MM.1S (cell line): ENCODE data around the gene FUT2.

Source experiments
- DNase-seq: peaks from one replicate; pipeline ENCODE4 v3.0.0-alpha.2; 2015
- H2AFZ ChIP-seq: fragments of 300-600 bp; sonication (generic); 2 replicates; pipeline ENCODE4 v1.6.0; 2016; ENCODE audit warnings: antibody characterized with exemption, low read length
- H3F3A ChIP-seq: fragments of 300-600 bp; sonication (generic); 2 replicates; pipeline ENCODE4 v1.6.1; 2016; ENCODE audit warnings: mild to moderate bottlenecking, antibody characterized with exemption, low read length, moderate library complexity, mixed read lengths; ENCODE audit not compliant: insufficient read depth
- H3K27ac ChIP-seq: fragments of 300-600 bp; sonication (generic); 2 replicates; pipeline ENCODE4 v1.5.1; 2016; ENCODE audit warnings: mild to moderate bottlenecking, low read length
- H3K27me3 ChIP-seq: fragments of 300-600 bp; sonication (generic); replicated peaks from 2 replicates; pipeline ENCODE4 v1.6.0; 2016; ENCODE audit warnings: low read length; ENCODE audit not compliant: insufficient read depth
- H3K36me3 ChIP-seq: fragments of 300-600 bp; sonication (generic); replicated peaks from 2 replicates; pipeline ENCODE4 v1.6.1; 2016; ENCODE audit warnings: mild to moderate bottlenecking, low read length, mixed read lengths; ENCODE audit not compliant: insufficient read depth
- H3K4me1 ChIP-seq: fragments of 300-600 bp; sonication (generic); 2 replicates; pipeline ENCODE4 v1.6.1; 2016; ENCODE audit warnings: low read length, mixed read lengths
- H3K4me2 ChIP-seq: fragments of 300-600 bp; sonication (generic); 2 replicates; pipeline ENCODE4 v1.6.0; 2016; ENCODE audit warnings: low read depth, low read length
- H3K4me3 ChIP-seq: fragments of 300-600 bp; sonication (generic); 2 replicates; pipeline ENCODE4 v1.5.1; 2016; ENCODE audit warnings: low read length, mixed read lengths
- H3K79me2 ChIP-seq: fragments of 300-600 bp; sonication (generic); 2 replicates; pipeline ENCODE4 v1.6.1; 2016; ENCODE audit warnings: mixed run types, low read length, mixed read lengths
- H3K9ac ChIP-seq: fragments of 300-600 bp; sonication (generic); 2 replicates; pipeline ENCODE4 v1.6.1; 2016; ENCODE audit warnings: low read length, mixed read lengths
- H3K9me2 ChIP-seq: fragments of 300-600 bp; sonication (generic); replicated peaks from 2 replicates; pipeline ENCODE4 v1.6.1; 2016; ENCODE audit warnings: mild to moderate bottlenecking, low read length, mixed read lengths; ENCODE audit not compliant: insufficient read depth
- H3K9me3 ChIP-seq: fragments of 300-600 bp; sonication (generic); replicated peaks from 2 replicates; pipeline ENCODE4 v1.6.1; 2016; ENCODE audit warnings: mild to moderate bottlenecking, low read length, mixed read lengths; ENCODE audit not compliant: insufficient read depth
- H4K20me1 ChIP-seq: fragments of 300-600 bp; sonication (generic); 2 replicates; pipeline ENCODE4 v1.6.1; 2016; ENCODE audit warnings: mild to moderate bottlenecking, low read length, moderate library complexity, mixed read lengths; ENCODE audit not compliant: insufficient read depth
- EZH2 ChIP-seq: fragments of 300-600 bp; sonication (generic); optimal IDR thresholded peaks from 2 replicates; pipeline ENCODE3; 2017; ENCODE audit warnings: low read depth, mild to moderate bottlenecking, antibody characterized with exemption, low read length, mixed read lengths
- EZH2phosphoT487 ChIP-seq: fragments of 300-600 bp; sonication (generic); IDR thresholded peaks from 2 replicates; pipeline ENCODE4 v1.6.1; 2018; ENCODE audit warnings: antibody characterized with exemption, low read length
- TF ChIP-seq, protein P1 (sequence below): fragments of 300-600 bp; sonication (generic); IDR thresholded peaks from 2 replicates; pipeline ENCODE4 v1.5.1; 2016; ENCODE audit warnings: antibody characterized with exemption, low read length, mixed read lengths

The FUT2 gene

GRCh38 chr19:48713864-48714755 lies 18.3 kb downstream of the FUT2 start:
- Histone ChIP-seq H3K9me2 (no peaks in the 10 kb centered on the region), H3K4me3 (peak overlapping the region; percentile 74), H4K20me1 (no peaks in the 10 kb centered on the region), H3K4me1 (0 out of 2 replicates have a peak, but pooled peaks cover 4% of the 10 kb centered on the region), H3K9ac (peak overlapping the region; percentile 65; the same call in 1 of the 2 replicates), H3K27ac (no peak overlapping the region), H3F3A (no peaks in the 10 kb centered on the region), H3K4me2 (peak overlapping the region; percentile 100), H3K36me3 (no peaks in the 10 kb centered on the region), H3K79me2 (no peaks in the 10 kb centered on the region), H3K27me3 (peaks cover 62% of the 10 kb centered on the region), H2AFZ (peak overlapping the region; percentile 100), H3K9me3 (no peaks in the 10 kb centered on the region)
- DNase-seq, result peak; percentile 99
- TF ChIP-seq, protein P1, sequence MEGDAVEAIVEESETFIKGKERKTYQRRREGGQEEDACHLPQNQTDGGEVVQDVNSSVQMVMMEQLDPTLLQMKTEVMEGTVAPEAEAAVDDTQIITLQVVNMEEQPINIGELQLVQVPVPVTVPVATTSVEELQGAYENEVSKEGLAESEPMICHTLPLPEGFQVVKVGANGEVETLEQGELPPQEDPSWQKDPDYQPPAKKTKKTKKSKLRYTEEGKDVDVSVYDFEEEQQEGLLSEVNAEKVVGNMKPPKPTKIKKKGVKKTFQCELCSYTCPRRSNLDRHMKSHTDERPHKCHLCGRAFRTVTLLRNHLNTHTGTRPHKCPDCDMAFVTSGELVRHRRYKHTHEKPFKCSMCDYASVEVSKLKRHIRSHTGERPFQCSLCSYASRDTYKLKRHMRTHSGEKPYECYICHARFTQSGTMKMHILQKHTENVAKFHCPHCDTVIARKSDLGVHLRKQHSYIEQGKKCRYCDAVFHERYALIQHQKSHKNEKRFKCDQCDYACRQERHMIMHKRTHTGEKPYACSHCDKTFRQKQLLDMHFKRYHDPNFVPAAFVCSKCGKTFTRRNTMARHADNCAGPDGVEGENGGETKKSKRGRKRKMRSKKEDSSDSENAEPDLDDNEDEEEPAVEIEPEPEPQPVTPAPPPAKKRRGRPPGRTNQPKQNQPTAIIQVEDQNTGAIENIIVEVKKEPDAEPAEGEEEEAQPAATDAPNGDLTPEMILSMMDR, result no peak
- no peak for TF ChIP-seq EZH2

GRCh38 chr19:48714759-48715675 lies 19.2 kb downstream of the FUT2 start:
- Histone ChIP-seq H3K4me3 (peak overlapping the region; percentile 74), H3K27ac (no peak overlapping the region), H3K4me2 (peak overlapping the region; percentile 100), H4K20me1 (no peaks in the 10 kb centered on the region), H3K9ac (peak overlapping the region; percentile 65; the same call in 1 of the 2 replicates), H3F3A (no peaks in the 10 kb centered on the region), H3K79me2 (no peaks in the 10 kb centered on the region), H3K27me3 (peaks cover 61% of the 10 kb centered on the region), H3K36me3 (no peaks in the 10 kb centered on the region), H2AFZ (peak overlapping the region; percentile 100), H3K9me3 (no peaks in the 10 kb centered on the region), H3K4me1 (0 out of 2 replicates have a peak, but pooled peaks cover 4% of the 10 kb centered on the region), H3K9me2 (no peaks in the 10 kb centered on the region)
- no peak for DNase-seq
- TF ChIP-seq EZH2 (no peak), EZH2phosphoT487 (no peak)
- TF ChIP-seq, protein P1, result no peak

- no peaks in the 10 kb centered on the region for H3K9me2 ChIP-seq
- no peak overlapping the region for H3K4me3 ChIP-seq
- no peak for DNase-seq
- no peaks in the 10 kb centered on the region for H3K79me2 ChIP-seq
- no peaks in the 10 kb centered on the region for H3K9me3 ChIP-seq
- no peak overlapping the region for H3K4me2 ChIP-seq
- H3K9ac ChIP-seq, result no peak overlapping the region
- no peaks in the 10 kb centered on the region for H4K20me1 ChIP-seq
- H2AFZ ChIP-seq, result no peak overlapping the region
- H3F3A ChIP-seq, result no peaks in the 10 kb centered on the region
- TF ChIP-seq, protein P1, result no peak
- no peak for TF ChIP-seq EZH2phosphoT487
- no peak for TF ChIP-seq EZH2
- no peak overlapping the region for H3K27ac ChIP-seq
- peaks cover 61% of the 10 kb centered on the region for H3K27me3 ChIP-seq
- peaks cover 8% of the 10 kb centered on the region; the same call in 1 of the 2 replicates for H3K4me1 ChIP-seq
- H3K36me3 ChIP-seq, result no peaks in the 10 kb centered on the region
Measured at GRCh38 chr19:48715681-48716171, 20.0 kb downstream of the FUT2 start.
